DND-41 (cell line): Measurements from ENCODE around the gene GCLC.

Experiments used
- ATAC-seq: fragments of 200-7000 bp; cut with Tn5 transposase; 3 replicates; pipeline ENCODE4 v1.9.1; 2021; ENCODE audit warnings: low read depth; ENCODE audit not compliant: insufficient read depth
- DNase-seq: peaks from one replicate; pipeline ENCODE4 v3.0.0-alpha.2; 2020
- H2AFZ ChIP-seq: 2 replicates; pipeline ENCODE4 v1.6.0; 2012; ENCODE audit warnings: low read depth, low read length
- H3K27ac ChIP-seq: 2 replicates; pipeline ENCODE4 v1.5.1; 2012; ENCODE audit warnings: low read length, inconsistent platforms
- H3K27me3 ChIP-seq: fragments of 200-600 bp; sonication (generic); 2 replicates; pipeline ENCODE4 v1.6.0; 2012; ENCODE audit warnings: low read length, mild to moderate bottlenecking, inconsistent platforms; ENCODE audit not compliant: insufficient read depth, poor library complexity
- H3K36me3 ChIP-seq: 2 replicates; pipeline ENCODE4 v1.5.1; 2012; ENCODE audit warnings: low read length, inconsistent platforms; ENCODE audit not compliant: insufficient read depth
- H3K4me1 ChIP-seq: 2 replicates; pipeline ENCODE4 v1.5.1; 2012; ENCODE audit warnings: mild to moderate bottlenecking, low read length; ENCODE audit not compliant: insufficient read depth
- H3K4me2 ChIP-seq: 2 replicates; pipeline ENCODE4 v1.6.0; 2012; ENCODE audit warnings: mild to moderate bottlenecking, moderate library complexity, low read length, inconsistent platforms; ENCODE audit not compliant: insufficient read depth
- H3K4me3 ChIP-seq, 2 experiments: fragments of 200-600 bp in 1 of 2; shearing (Covaris generic) in 1 of 2; 2 replicates each; pipeline ENCODE4 v1.5.1; 2012 to 2016; ENCODE audit warnings: inconsistent platforms in 2 of 2, low read length in 2 of 2, mild to moderate bottlenecking in 2 of 2, low read depth in 1 of 2, moderate library complexity in 1 of 2
- H3K79me2 ChIP-seq: 2 replicates; pipeline ENCODE4 v1.6.0; 2012; ENCODE audit warnings: low read length, inconsistent platforms; ENCODE audit not compliant: insufficient read depth
- H3K9ac ChIP-seq: 2 replicates; pipeline ENCODE4 v1.6.0; 2012; ENCODE audit warnings: low read depth, mild to moderate bottlenecking, inconsistent platforms, low read length, moderate library complexity
- H3K9me3 ChIP-seq: 2 replicates; pipeline ENCODE4 v1.5.1; 2012; ENCODE audit warnings: low read length, moderate library complexity, mild to moderate bottlenecking, inconsistent platforms; ENCODE audit not compliant: insufficient read depth, severe bottlenecking
- H4K20me1 ChIP-seq: 2 replicates; pipeline ENCODE4 v1.6.0; 2012; ENCODE audit warnings: low read length; ENCODE audit not compliant: insufficient read depth
- CTCF ChIP-seq: IDR thresholded peaks from 2 replicates; pipeline ENCODE4 v1.5.1; 2012; ENCODE audit warnings: borderline replicate concordance, low read length, moderate library complexity, mild to moderate bottlenecking; ENCODE audit not compliant: poor library complexity, severe bottlenecking; ENCODE audit errors: extremely low read depth
- EZH2 ChIP-seq: IDR thresholded peaks from 3 replicates; pipeline ENCODE4 v1.6.1; 2012; ENCODE audit warnings: borderline replicate concordance, low read depth, mild to moderate bottlenecking, moderate library complexity, low read length, inconsistent platforms; ENCODE audit not compliant: severe bottlenecking

Gene GCLC

GRCh38 chr6:53529324-53530036 lies 15.4 kb downstream of the GCLC start:
- Histone ChIP-seq H2AFZ (no peak overlapping the region), H3K4me3 (no peak overlapping the region), H3K9ac (no peak overlapping the region), H3K79me2 (peaks cover 69% of the 10 kb centered on the region), H3K9me3 (no peaks in the 10 kb centered on the region), H3K27ac (no peak overlapping the region), H3K27me3 (no peaks in the 10 kb centered on the region), H4K20me1 (peaks cover 33% of the 10 kb centered on the region; the same call in 1 of the 2 replicates), H3K4me2 (no peak overlapping the region), H3K4me1 (no peaks in the 10 kb centered on the region; the same call in 1 of the 2 replicates), H3K36me3 (no peaks in the 10 kb centered on the region)
- no peak for DNase-seq
- TF ChIP-seq EZH2 (no peak), CTCF (no peak)
- no peak; the same call in 2 of the 3 replicates for ATAC-seq

GRCh38 chr6:53528107-53528506 lies 16.8 kb downstream of the GCLC start:
- Histone ChIP-seq H3K4me3 (no peak overlapping the region), H3K4me1 (no peaks in the 10 kb centered on the region), H3K36me3 (no peaks in the 10 kb centered on the region), H3K4me2 (no peak overlapping the region), H3K79me2 (peaks cover 71% of the 10 kb centered on the region), H2AFZ (no peak overlapping the region), H3K9ac (no peak overlapping the region), H4K20me1 (peaks cover 43% of the 10 kb centered on the region; the same call in 1 of the 2 replicates), H3K9me3 (no peaks in the 10 kb centered on the region), H3K27me3 (no peaks in the 10 kb centered on the region), H3K27ac (no peak overlapping the region)
- DNase-seq, result no peak
- no peak for ATAC-seq
- TF ChIP-seq CTCF (no peak), EZH2 (no peak)

GRCh38 chr6:53527249-53527765 lies 17.6 kb downstream of the GCLC start:
- Histone ChIP-seq H3K9me3 (no peaks in the 10 kb centered on the region), H3K27me3 (no peaks in the 10 kb centered on the region), H3K27ac (no peak overlapping the region), H4K20me1 (peaks cover 41% of the 10 kb centered on the region; the same call in 1 of the 2 replicates), H2AFZ (no peak overlapping the region), H3K9ac (no peak overlapping the region), H3K36me3 (no peaks in the 10 kb centered on the region), H3K79me2 (peaks cover 68% of the 10 kb centered on the region), H3K4me2 (no peak overlapping the region), H3K4me1 (no peaks in the 10 kb centered on the region), H3K4me3 (no peak overlapping the region)
- TF ChIP-seq EZH2, result no peak
- DNase-seq (no peak), ATAC-seq (no peak)

GRCh38 chr6:53526000-53526399 lies 18.9 kb downstream of the GCLC start:
- no peak for TF ChIP-seq EZH2
- TF ChIP-seq CTCF, result no peak
- Histone ChIP-seq H2AFZ (no peak overlapping the region), H3K9me3 (no peaks in the 10 kb centered on the region), H3K27ac (no peak overlapping the region), H3K27me3 (no peaks in the 10 kb centered on the region), H3K4me3 (no peak overlapping the region), H3K36me3 (no peaks in the 10 kb centered on the region), H3K79me2 (peaks cover 61% of the 10 kb centered on the region), H3K4me1 (no peaks in the 10 kb centered on the region), H3K4me2 (no peak overlapping the region), H3K9ac (no peak overlapping the region), H4K20me1 (peaks cover 33% of the 10 kb centered on the region; the same call in 1 of the 2 replicates)
- no peak for DNase-seq
- no peak for ATAC-seq
